Right atrium auricular region (tissue), 2 donors: ENCODE results near the gene CCNL2. TPM values are rescaled to one million over a fixed set of nuclear protein-coding genes. Genes with fewer than 3 reads are reported as not detected.

ENCODE experiments used
- DNase-seq: peaks from one replicate; pipeline ENCODE4 v3.0.0-alpha.2; 2019; ENCODE audit warnings: low spot score
- H3K27ac ChIP-seq, 2 donors: fragments of 200-600 bp; sonication (generic); 1 replicate in 1 of 2; 2 replicates in 1 of 2; pipeline ENCODE4 v1.5.1; 2016 to 2019
- H3K27me3 ChIP-seq, 2 donors: fragments of 200-600 bp; sonication (generic); one replicate each; pipeline versions ENCODE4 v1.5.1 to v1.6.0; 2017 to 2019
- H3K36me3 ChIP-seq: fragments of 200-600 bp; sonication (generic); one replicate; pipeline ENCODE4 v1.5.1; 2016
- H3K4me1 ChIP-seq, 2 donors: fragments of 200-600 bp; sonication (generic); one replicate each; pipeline versions ENCODE4 v1.5.1 to v1.6.0; 2017 to 2019
- H3K4me3 ChIP-seq, 2 donors: fragments of 200-600 bp; sonication (generic); 1 replicate in 1 of 2; 2 replicates in 1 of 2; pipeline ENCODE4 v1.5.1; 2017 to 2019; ENCODE audit warnings: mild to moderate bottlenecking in 1 of 2, moderate library complexity in 1 of 2
- H3K9me3 ChIP-seq, 2 donors: fragments of 200-600 bp; sonication (generic); one replicate each; pipeline ENCODE4 v1.5.1; 2019
- total RNA-seq, 2 donors: library from RNA; depleted of rRNA; stranded (reverse); fragments of >200 nt; gene quantifications; one replicate each; pipeline ENCODE4 v1.1.0, GENCODE V29; 2016
- TF ChIP-seq, protein P1 (sequence below), 2 donors: fragments of 200-600 bp; sonication (generic); IDR thresholded peaks; one replicate each; pipeline ENCODE4 v1.5.1; 2019; ENCODE audit warnings: antibody characterized with exemption in 2 of 2

The CCNL2 gene
- total RNA-seq, 2 donors from 2014 or later = 41.6 to 44.2 TPM

DNA sequence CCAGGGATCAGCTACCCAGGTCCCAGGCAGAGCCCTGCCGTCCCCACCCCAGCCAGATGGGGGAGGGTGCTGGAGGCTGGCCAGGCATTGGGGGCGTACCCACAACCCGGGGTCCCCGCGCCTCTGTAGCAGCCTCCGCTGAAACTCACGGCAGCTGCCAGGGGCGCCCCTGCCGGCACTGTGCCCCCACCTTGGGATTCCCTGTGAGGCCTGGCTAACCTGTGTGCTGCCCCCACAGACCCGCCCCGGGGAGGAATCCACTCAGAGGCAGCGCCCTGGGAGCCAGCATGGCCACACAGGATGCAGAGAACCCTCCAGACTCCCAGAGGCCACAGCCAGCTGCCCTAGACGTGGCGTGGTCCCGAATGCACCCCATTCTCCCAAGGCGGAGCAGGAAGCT, 53.8 kb downstream of the CCNL2 start:
- H3K27me3 ChIP-seq = no peaks in the 10 kb centered on the region
- TF ChIP-seq, protein P1, sequence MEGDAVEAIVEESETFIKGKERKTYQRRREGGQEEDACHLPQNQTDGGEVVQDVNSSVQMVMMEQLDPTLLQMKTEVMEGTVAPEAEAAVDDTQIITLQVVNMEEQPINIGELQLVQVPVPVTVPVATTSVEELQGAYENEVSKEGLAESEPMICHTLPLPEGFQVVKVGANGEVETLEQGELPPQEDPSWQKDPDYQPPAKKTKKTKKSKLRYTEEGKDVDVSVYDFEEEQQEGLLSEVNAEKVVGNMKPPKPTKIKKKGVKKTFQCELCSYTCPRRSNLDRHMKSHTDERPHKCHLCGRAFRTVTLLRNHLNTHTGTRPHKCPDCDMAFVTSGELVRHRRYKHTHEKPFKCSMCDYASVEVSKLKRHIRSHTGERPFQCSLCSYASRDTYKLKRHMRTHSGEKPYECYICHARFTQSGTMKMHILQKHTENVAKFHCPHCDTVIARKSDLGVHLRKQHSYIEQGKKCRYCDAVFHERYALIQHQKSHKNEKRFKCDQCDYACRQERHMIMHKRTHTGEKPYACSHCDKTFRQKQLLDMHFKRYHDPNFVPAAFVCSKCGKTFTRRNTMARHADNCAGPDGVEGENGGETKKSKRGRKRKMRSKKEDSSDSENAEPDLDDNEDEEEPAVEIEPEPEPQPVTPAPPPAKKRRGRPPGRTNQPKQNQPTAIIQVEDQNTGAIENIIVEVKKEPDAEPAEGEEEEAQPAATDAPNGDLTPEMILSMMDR (IDR thresholded peaks at IDR 0.05) = no peak
- peak overlapping the region in 1 of 2 donors; percentile 80 for H3K27ac ChIP-seq
- H3K9me3 ChIP-seq = no peaks in the 10 kb centered on the region
- no peak overlapping the region for H3K4me3 ChIP-seq
- H3K4me1 ChIP-seq = peaks cover 0 to 46% of the 10 kb centered on the region in 2 donors
- no peak for DNase-seq
- peaks cover 3% of the 10 kb centered on the region for H3K36me3 ChIP-seq

DNA sequence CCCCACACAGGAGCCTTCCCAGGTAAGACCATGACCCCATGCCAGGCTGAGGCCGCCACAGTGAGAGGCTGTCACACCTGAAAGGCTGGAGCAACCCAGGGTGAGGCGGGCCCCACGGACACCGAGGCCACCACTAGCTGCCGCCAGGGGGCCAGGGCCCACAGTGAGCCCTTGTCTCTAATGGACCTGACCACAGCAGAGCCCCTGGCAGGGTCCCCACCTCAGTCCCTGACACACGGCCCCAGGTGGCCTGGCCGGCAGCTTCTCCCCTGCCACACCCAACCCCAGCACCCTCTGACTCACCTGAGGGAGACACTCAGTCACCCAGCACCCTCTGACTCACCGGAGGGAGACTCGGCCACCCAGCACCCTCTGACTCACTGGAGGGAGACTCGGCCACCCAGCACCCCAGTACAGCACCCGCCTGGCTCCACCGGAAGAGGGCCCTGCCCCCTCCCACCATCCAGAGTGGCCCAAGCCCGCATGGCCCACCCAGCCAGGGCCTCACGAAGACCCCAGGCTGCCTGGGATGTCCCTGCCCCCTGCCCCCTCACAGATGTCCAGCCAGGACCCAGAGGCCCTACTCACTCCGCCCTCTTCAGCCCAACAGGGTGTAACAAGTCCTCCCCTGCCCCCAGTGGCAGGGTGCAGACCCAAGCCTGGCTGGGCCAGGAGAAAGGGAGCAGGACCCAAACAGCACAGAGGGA, 54.3 kb downstream of the CCNL2 start:
- H3K9me3 ChIP-seq = no peaks in the 10 kb centered on the region
- no peak overlapping the region for H3K4me3 ChIP-seq
- peaks cover 9% of the 10 kb centered on the region for H3K36me3 ChIP-seq
- H3K4me1 ChIP-seq = peaks cover 0 to 46% of the 10 kb centered on the region in 2 donors
- no peak for DNase-seq
- H3K27ac ChIP-seq = no peak overlapping the region
- TF ChIP-seq, protein P1 (IDR thresholded peaks at IDR 0.05) = no peak
- H3K27me3 ChIP-seq = no peaks in the 10 kb centered on the region

DNA sequence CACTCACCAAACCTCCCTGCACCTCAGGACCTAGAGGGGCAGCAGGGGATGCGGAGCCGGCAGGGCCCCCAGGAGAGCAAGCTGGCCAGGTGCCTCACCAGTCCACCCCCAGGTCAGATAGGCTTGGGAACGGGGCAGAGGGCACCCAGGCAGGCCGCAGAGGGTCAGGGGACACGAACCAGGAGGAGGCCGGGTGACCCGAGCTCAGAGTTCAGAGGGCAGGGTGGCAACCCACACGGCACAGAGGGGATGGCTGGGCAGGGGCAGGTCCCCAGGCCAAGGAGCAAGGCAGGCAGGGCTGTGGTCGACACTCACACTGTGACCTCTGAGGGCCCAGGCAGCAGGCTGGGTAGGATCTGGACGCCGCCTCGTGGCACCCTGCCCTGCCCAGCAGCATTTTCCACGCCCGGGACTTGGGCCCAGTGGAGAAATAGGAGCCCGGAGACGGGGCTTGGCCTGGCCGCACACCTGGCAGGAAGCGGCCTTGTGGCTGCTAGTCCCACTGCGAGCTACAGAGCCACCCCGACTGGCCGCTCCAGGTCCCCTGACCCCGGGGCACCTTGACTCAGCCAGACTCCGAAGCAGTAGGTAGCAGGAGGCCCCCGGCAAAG, 55.2 kb downstream of the CCNL2 start:
- Histone ChIP-seq H3K27ac (no peak overlapping the region), H3K9me3 (no peaks in the 10 kb centered on the region), H3K4me3 (no peak overlapping the region), H3K27me3 (no peaks in the 10 kb centered on the region), H3K36me3 (peaks cover 17% of the 10 kb centered on the region), H3K4me1 (peaks cover 0 to 46% of the 10 kb centered on the region in 2 donors)
- TF ChIP-seq, protein P1 (IDR thresholded peaks at IDR 0.05) = no peak
- DNase-seq = no peak

DNA sequence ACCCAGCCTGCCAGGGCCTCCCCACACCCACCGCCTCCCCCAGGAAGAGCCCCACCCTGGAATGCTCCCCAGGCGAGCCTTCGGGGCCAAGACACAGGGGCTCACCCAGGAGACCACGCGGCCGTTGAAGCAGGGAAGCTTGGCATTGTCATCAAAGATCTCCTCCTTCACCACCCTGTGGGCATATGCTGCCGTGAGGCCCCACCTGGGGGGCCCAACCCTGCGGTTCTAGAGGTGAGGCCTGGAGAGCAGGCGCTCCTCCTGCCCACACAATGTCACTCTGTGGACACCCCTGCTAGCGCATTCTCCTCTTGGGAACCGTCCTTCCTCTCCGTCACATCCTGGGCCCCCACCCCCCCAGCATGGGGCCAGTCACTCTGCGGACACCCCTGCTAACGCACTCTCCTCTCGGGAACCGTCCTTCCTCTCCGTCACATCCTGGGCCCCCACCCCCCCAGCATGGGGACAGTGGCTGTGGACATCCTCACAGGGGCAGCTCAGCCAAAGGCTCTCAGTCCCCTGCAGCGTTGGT, 56.5 kb downstream of the CCNL2 start:
- H3K27me3 ChIP-seq = no peaks in the 10 kb centered on the region
- no peaks in the 10 kb centered on the region for H3K9me3 ChIP-seq
- no peak overlapping the region for H3K27ac ChIP-seq
- DNase-seq = no peak
- TF ChIP-seq, protein P1 (IDR thresholded peaks at IDR 0.05) = no peak
- peaks cover 30% of the 10 kb centered on the region for H3K36me3 ChIP-seq
- peaks cover 0 to 36% of the 10 kb centered on the region in 2 donors for H3K4me1 ChIP-seq
- H3K4me3 ChIP-seq = no peak overlapping the region

DNA sequence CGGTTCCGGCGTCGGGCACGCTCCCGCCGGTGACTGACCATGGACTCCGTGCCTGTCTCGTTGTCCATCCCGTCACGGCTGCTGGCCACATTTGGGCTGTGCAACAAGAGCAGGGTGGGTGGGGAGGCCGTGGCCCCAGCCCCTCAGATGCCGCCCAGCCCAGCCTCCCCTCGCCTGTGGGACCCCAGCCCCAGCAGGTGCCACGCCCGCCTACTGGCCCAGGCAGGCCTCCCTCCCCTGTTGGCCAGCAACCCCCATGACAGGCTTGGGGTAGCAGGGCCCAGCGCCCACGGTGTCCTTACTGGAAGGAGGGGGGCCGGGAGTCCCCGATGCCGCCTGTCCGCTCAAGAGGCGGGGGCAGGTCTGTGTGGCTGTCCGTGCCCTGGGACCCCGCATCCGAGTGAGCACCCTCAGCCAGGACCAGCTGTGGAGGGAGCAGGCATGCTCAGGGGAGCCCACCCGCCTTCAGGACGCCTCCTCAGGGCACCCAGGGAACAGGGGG, 57.0 kb downstream of the CCNL2 start:
- Histone ChIP-seq H3K36me3 (peaks cover 30% of the 10 kb centered on the region), H3K4me1 (peaks cover 0 to 31% of the 10 kb centered on the region in 2 donors), H3K27ac (no peak overlapping the region), H3K4me3 (no peak overlapping the region), H3K9me3 (no peaks in the 10 kb centered on the region), H3K27me3 (no peaks in the 10 kb centered on the region)
- TF ChIP-seq, protein P1 (IDR thresholded peaks at IDR 0.05) = no peak
- DNase-seq = no peak
